IPS-NIHi7 (cell line): ENCODE results near the gene TNFRSF18.
"Not testable (repeated sequence)": the region's sequence is repeated elsewhere in the genome, so short reads cannot be mapped to it uniquely, and the experiment has no call there.

ENCODE experiments used
- DNase-seq: peaks from one replicate; pipeline ENCODE4 v3.0.0; 2012; ENCODE audit warnings: mixed read lengths; ENCODE audit errors: extremely low spot score

The TNFRSF18 gene

GRCh38 chr1:1199141-1199960, 7.0 kb downstream of the TNFRSF18 start:
- no peak for DNase-seq

GRCh38 chr1:1198423-1199140, 7.8 kb downstream of the TNFRSF18 start:
- no peak for DNase-seq

- DNase-seq, result no peak
Observed at GRCh38 chr1:1197551-1198422, 8.6 kb downstream of the TNFRSF18 start.

- no peak for DNase-seq
Observed at GRCh38 chr1:1197188-1197500, 9.2 kb downstream of the TNFRSF18 start.

- DNase-seq, result no peak
Observed at GRCh38 chr1:1196431-1197187, 9.8 kb downstream of the TNFRSF18 start.

- DNase-seq, result not testable (repeated sequence)
Observed at GRCh38 chr1:1195726-1196125, 10.7 kb downstream of the TNFRSF18 start.

GRCh38 chr1:1194723-1195122, 11.7 kb downstream of the TNFRSF18 start:
- no peak for DNase-seq

GRCh38 chr1:1191734-1192133, 14.7 kb downstream of the TNFRSF18 start:
- no peak for DNase-seq

GRCh38 chr1:1189111-1189510, 17.3 kb downstream of the TNFRSF18 start:
- DNase-seq, result no peak

- DNase-seq, result no peak
Observed at GRCh38 chr1:1187938-1188337, 18.5 kb downstream of the TNFRSF18 start.

- no peak for DNase-seq
Observed at GRCh38 chr1:1185101-1185765, 21.2 kb downstream of the TNFRSF18 start.

GRCh38 chr1:1183833-1184775, 22.3 kb downstream of the TNFRSF18 start:
- DNase-seq, result no peak

- no peak for DNase-seq
Observed at GRCh38 chr1:1183221-1183747, 23.1 kb downstream of the TNFRSF18 start.

GRCh38 chr1:1182491-1183220, 23.7 kb downstream of the TNFRSF18 start:
- no peak for DNase-seq

GRCh38 chr1:1181938-1182410, 24.4 kb downstream of the TNFRSF18 start:
- no peak for DNase-seq

- no peak for DNase-seq
Observed at GRCh38 chr1:1181129-1181937, 25.1 kb downstream of the TNFRSF18 start.

- DNase-seq, result no peak
Observed at GRCh38 chr1:1179983-1180861, 26.2 kb downstream of the TNFRSF18 start.
